Measurements from ENCODE around the gene ATAD3C.
"Not testable (repeated sequence)": the region's sequence is repeated elsewhere in the genome, so short reads cannot be mapped to it uniquely, and the experiment has no call there.

ATAD3C gene

DNA sequence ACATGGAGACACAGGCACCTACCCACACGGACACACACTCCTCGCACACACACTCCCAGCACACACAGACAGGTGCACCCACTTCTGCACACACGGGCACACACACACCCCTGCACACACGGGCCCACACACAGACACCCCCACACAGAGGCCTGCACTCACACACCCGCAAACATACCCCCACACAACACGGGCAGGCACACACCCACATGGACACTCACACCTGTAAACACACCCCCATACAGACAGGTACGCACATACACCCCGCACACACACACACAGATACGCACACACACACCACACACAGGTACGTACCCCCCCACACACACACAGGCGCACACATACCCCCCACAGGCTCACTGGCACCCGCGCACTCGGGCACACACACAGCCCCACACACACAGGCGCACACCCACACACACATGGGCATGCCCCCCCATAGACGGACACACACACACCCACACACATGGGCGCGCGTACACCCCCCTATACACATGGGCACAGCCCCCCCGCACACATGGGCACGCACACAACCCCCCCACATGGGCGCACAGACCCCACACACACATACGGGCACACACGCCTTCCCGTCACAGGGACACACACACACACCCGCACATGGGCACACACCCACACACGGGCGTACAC is 68.6 kb downstream of the ATAD3C start:
- peaks cover 75% of the 10 kb centered on the region for H3K36me3 Mint-ChIP-seq (ENCODE audit: low read depth)
- H3K4me3 Mint-ChIP-seq, result no peak overlapping the region
- H3K27ac Mint-ChIP-seq, result no peak overlapping the region
- intact Hi-C loops (cut with micrococcal nuclease), result no loop called here
- peaks cover 7% of the 10 kb centered on the region for H3K4me1 Mint-ChIP-seq (ENCODE audit: low read depth)
- no peaks in the 10 kb centered on the region for H3K27me3 Mint-ChIP-seq
- no peaks in the 10 kb centered on the region for H3K9me3 Mint-ChIP-seq

DNA sequence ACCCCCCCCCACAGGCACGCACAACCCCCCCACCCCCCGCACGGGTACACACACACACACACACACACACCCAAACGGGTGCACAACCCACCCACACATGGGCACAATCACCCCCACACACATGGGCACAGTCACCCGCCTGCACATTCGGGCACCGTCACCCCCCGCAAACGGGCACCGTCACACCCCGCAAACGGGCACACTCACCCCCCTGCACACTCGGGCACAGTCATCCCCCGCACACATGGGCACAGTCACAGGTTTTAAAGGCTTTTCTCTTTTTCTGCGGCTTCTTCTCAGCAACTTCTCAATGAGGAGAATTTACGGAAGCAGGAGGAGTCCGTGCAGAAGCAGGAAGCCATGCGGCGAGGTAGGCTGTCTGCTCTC is 69.1 kb downstream of the ATAD3C start:
- H3K27me3 Mint-ChIP-seq; intact Hi-C loops (cut with micrococcal nuclease); H3K4me3 Mint-ChIP-seq; H3K27ac Mint-ChIP-seq; H3K4me1 Mint-ChIP-seq (ENCODE audit: low read depth); H3K9me3 Mint-ChIP-seq: not testable (repeated sequence)
- H3K36me3 Mint-ChIP-seq (ENCODE audit: low read depth), result peaks cover 81% of the 10 kb centered on the region

All from dendritic cell treated with granulocyte-macrophage colony-stimulating factor and Interleukin-4, amounts not matched to agents 40 ng/mL and 50 ng/mL, for 4 days (primary cell).